HUES6 (cell line): Measurements from ENCODE around the gene ABCC10.
"Not testable (repeated sequence)": the region's sequence is repeated elsewhere in the genome, so short reads cannot be mapped to it uniquely, and the experiment has no call there.

Experiments used
- H3K27ac ChIP-seq: 2 replicates; pipeline ENCODE4 v1.7.0; 2013; ENCODE audit warnings: low read depth, mild to moderate bottlenecking, low read length, inconsistent platforms
- H3K27me3 ChIP-seq: 2 replicates; pipeline ENCODE4 v1.6.1; 2013; ENCODE audit warnings: low read length; ENCODE audit not compliant: control insufficient read depth, insufficient read depth
- H3K36me3 ChIP-seq: 2 replicates; pipeline ENCODE4 v1.6.1; 2013; ENCODE audit warnings: low read length; ENCODE audit not compliant: control insufficient read depth, insufficient read depth
- H3K4me1 ChIP-seq: 2 replicates; pipeline ENCODE4 v1.6.1; 2013; ENCODE audit warnings: low read length; ENCODE audit not compliant: control insufficient read depth, insufficient read depth
- H3K4me3 ChIP-seq: 2 replicates; pipeline ENCODE4 v1.5.1; 2013; ENCODE audit warnings: low read depth, low read length
- H3K9ac ChIP-seq: one replicate; pipeline ENCODE4 v1.6.1; 2013; ENCODE audit warnings: mild to moderate bottlenecking, low read length
- H3K9me3 ChIP-seq: 2 replicates; pipeline ENCODE4 v1.6.1; 2013; ENCODE audit warnings: low read depth, low read length; ENCODE audit not compliant: control insufficient read depth, insufficient read depth

ABCC10 gene

DNA sequence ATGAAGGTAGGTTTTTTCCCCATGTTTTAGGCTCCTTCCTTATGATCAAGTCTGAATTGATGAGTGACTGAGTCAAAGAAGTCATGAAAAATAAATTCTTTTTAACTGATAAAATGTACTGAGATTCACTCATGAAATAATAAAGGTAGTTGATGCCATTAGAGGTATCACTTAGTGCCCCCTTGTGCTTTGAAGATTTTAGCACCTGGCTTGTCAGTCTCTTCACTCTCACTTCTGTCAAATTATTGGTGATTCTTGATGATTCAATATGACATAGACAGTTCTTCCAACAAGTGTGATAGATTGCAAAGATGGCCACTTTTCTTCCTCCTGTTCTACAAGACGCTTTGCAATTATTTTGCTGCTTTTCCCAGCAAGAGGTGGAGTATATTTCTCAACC, 32.2 kb downstream of the ABCC10 start:
- Histone ChIP-seq H3K9me3 (no peaks in the 10 kb centered on the region), H3K36me3 (no peaks in the 10 kb centered on the region), H3K4me3 (no peak overlapping the region), H3K4me1 (peaks cover 4% of the 10 kb centered on the region), H3K27me3 (peaks cover 32% of the 10 kb centered on the region), H3K9ac (no peak overlapping the region), H3K27ac (no peak overlapping the region)

DNA sequence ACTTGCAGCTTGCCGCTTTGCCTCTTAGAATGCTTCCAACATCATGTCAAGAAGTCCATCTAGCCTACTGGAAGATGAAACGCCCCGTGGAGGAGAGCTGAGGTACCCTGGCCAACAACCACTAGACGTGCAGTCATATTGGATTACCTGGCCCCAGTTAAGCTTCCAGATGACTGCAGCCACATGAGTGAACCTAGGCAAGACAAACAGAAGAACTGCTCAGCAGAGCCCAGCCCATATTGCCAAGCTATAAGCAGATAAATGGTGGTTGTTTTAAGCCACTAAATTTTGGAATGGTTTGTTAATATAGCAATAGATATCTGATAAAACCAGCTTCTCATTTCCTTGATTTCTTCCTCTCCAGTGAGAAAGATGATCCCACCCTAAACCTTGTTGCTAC, 32.7 kb downstream of the ABCC10 start:
- Histone ChIP-seq H3K36me3 (no peaks in the 10 kb centered on the region), H3K4me3 (no peak overlapping the region)

DNA sequence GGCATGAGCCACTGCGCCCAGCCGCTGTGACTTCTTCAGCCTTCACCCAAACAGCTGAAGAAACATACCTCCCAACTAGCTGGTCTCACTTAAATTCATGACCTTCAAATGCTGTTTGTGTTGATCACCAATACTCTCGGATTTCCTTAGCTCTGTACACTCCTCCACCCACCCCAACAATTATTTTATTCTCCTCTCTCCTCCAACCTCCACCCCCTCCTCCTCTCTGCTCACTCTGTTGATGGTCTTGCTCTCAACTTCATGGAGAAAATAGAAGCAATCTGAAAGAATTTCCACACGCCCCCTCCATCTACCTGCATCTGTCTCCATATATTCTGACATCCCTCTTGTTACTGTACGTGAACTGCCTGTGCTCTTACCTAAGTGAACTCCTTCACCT, 34.6 kb downstream of the ABCC10 start:
- Histone ChIP-seq H3K27me3 (peaks cover 9% of the 10 kb centered on the region), H3K9ac (no peak overlapping the region), H3K27ac (no peak overlapping the region), H3K9me3 (no peaks in the 10 kb centered on the region), H3K4me1 (no peaks in the 10 kb centered on the region), H3K36me3 (no peaks in the 10 kb centered on the region), H3K4me3 (no peak overlapping the region)

More for the DNA sequence above, 32.7 kb downstream of the ABCC10 start:
- Histone ChIP-seq H3K9ac (no peak overlapping the region), H3K27ac (no peak overlapping the region), H3K9me3 (no peaks in the 10 kb centered on the region), H3K4me1 (peaks cover 4% of the 10 kb centered on the region), H3K27me3 (peaks cover 27% of the 10 kb centered on the region)

DNA sequence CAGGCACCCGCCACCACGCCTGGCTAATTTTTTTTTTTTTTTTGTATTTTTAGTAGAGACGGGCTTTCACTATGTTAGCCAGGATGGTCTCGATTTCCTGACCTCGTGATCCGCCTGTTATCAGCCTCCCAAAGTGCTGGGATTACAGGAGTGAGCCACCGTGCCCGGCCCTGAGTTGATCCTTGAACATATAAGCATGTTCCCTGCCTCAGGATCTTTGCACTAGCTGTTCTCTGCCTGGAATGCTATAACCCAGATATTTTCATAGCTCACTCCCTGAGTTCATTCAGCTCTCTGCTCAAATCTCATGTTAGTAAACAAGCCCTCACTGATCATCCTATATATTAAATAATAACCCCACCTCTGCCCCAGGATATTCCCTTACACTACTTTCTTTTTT, 37.0 kb downstream of the ABCC10 start:
- no peak overlapping the region for H3K27ac ChIP-seq
- no peak overlapping the region for H3K9ac ChIP-seq
- H3K4me1 ChIP-seq, result peaks cover 12% of the 10 kb centered on the region
- H3K27me3 ChIP-seq, result peaks cover 7% of the 10 kb centered on the region; the same call in 1 of the 2 replicates
- H3K9me3 ChIP-seq, result no peaks in the 10 kb centered on the region
- no peaks in the 10 kb centered on the region for H3K36me3 ChIP-seq
- no peak overlapping the region for H3K4me3 ChIP-seq

DNA sequence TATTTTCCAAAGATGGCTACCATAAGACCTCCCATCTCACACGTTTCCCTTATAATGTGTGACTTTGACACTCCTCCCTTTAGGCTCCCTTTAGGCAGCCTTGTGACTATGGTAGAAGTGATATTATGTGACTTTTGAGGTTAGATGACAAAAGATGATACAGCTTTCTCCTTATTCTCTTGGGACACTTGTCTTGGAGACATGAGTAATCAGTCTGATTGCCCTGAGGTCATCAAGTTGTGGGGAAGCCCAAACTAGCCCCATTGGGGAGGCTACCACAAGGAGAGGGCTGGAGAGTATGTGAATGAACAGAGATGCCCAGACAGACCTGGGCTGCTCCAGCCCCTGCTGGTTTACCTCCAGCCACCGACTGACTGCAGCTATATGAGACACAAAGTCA, 38.6 kb downstream of the ABCC10 start:
- H3K4me3 ChIP-seq, result no peak overlapping the region
- H3K27ac ChIP-seq, result no peak overlapping the region
- H3K27me3 ChIP-seq, result peaks cover 7% of the 10 kb centered on the region; the same call in 1 of the 2 replicates
- no peaks in the 10 kb centered on the region for H3K36me3 ChIP-seq
- no peak overlapping the region for H3K9ac ChIP-seq
- H3K4me1 ChIP-seq, result peaks cover 19% of the 10 kb centered on the region
- H3K9me3 ChIP-seq, result no peaks in the 10 kb centered on the region

DNA sequence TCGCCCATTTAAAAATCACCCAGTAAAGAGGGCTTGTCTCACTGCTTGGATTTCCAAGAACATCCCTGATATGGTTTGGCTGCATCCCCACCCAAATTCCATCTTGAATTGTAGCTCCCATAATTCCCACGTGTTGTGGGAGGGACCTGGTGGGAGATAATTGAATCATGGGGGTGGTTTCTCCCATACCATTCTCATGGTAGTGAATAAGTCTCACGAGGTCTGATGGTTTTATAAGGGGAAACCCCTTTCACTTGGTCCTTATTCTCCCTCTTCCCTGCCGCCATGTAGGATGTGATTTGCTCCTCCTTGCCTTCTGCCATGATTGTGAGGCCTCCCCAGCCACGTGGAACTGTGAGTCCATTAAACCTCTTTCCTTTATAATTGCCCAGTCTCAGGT, 39.9 kb downstream of the ABCC10 start:
- not testable (repeated sequence) for H3K9me3 ChIP-seq, H3K4me3 ChIP-seq, H3K27me3 ChIP-seq, H3K27ac ChIP-seq, H3K9ac ChIP-seq, H3K36me3 ChIP-seq
- H3K4me1 ChIP-seq, result peaks cover 19% of the 10 kb centered on the region

DNA sequence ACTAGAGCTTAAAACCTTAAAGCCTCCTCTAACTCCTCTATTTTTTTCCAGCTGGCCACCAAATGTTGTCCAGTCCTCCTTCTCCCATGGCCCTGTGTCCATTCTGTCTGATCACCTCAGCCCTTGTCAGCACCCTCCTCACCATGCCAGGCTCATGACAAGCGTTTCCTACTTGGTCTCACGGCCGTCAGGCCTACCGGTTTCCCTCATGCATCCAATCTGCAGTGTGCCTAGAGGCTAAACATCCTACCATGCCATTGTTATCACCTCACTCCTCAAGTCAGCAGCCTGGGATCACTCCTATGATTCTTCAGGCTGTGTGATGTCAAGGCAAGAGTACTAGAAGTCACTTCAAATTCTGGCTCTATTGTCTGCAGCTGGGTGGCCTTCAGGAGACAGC, 40.4 kb downstream of the ABCC10 start:
- Histone ChIP-seq H3K27me3 (peaks cover under 1% of the 10 kb centered on the region; the same call in 1 of the 2 replicates), H3K4me1 (peaks cover 19% of the 10 kb centered on the region), H3K36me3 (no peaks in the 10 kb centered on the region), H3K27ac (no peak overlapping the region), H3K9ac (no peak overlapping the region), H3K4me3 (no peak overlapping the region), H3K9me3 (no peaks in the 10 kb centered on the region)

DNA sequence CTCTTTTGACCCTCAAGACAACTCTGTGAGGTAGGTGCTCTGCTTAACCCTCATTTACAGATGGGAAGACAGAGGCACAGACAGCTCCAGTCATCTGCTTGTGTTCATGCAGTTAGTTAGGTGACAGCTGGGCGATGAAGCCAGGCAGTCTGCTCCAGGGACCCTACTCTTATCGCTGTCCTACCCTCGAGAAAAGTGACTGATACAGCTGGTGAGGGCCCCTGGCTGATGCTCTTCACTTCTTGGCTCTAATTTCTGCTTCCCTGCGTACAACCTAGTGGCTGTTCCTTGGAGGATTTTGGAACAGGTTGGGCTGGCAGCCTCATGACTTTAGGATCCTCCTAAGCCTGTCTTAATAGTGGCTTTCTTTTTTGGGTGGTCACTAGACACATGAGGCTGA, 40.9 kb downstream of the ABCC10 start:
- H3K9me3 ChIP-seq, result no peaks in the 10 kb centered on the region
- H3K36me3 ChIP-seq, result no peaks in the 10 kb centered on the region
- H3K4me1 ChIP-seq, result peaks cover 19% of the 10 kb centered on the region
- no peaks in the 10 kb centered on the region for H3K27me3 ChIP-seq
- H3K4me3 ChIP-seq, result no peak overlapping the region
- H3K27ac ChIP-seq, result no peak overlapping the region
- H3K9ac ChIP-seq, result no peak overlapping the region

DNA sequence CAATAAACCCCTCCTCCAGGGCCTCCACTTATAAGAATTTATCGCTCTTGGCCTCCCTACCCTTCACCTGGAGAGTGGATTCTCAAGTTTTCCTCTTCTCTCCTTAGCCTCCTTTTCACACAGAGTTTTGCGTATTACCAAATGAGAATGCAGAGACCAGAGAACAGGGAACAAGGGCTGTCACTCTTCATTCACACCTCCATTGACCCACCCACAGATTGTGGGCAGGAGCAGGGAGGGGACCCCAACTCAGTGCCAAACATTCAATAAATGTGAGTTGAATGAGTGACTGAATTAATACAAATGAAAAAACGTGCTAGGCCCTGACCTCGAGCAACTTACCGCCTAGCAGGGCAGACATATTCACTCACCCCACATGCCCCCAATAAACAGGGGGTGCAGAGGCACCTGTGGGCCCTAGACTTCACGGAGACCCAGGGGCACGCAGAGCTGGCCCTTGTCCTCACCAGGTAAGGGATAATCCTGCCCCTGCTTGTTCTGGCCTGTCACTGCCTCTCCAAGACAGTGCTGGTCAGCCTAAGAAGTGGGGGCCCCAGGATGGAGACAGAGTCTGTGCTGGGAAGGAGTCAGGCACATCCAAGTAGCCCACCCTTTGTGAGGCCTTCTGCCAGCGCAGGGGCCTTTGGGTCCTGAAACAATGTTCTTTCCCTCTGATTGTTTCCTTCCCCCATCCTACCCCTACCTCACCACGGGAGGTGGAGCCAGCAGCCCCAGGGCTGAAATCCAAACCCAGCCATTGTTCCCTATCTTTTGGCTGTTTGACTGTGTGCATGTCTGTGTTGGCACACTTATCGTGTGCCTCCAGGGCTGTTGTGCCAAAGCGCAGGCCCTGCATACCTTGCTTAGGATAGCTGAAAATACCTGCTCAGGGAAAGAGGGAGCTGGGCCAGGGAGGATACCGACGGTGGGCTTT, 41.7 kb downstream of the ABCC10 start:
- Histone ChIP-seq H3K27me3 (no peaks in the 10 kb centered on the region), H3K4me1 (peaks cover 19% of the 10 kb centered on the region), H3K36me3 (no peaks in the 10 kb centered on the region), H3K27ac (no peak overlapping the region), H3K4me3 (no peak overlapping the region; the same call in 1 of the 2 replicates), H3K9ac (peak overlapping the region; percentile 7), H3K9me3 (no peaks in the 10 kb centered on the region)

DNA sequence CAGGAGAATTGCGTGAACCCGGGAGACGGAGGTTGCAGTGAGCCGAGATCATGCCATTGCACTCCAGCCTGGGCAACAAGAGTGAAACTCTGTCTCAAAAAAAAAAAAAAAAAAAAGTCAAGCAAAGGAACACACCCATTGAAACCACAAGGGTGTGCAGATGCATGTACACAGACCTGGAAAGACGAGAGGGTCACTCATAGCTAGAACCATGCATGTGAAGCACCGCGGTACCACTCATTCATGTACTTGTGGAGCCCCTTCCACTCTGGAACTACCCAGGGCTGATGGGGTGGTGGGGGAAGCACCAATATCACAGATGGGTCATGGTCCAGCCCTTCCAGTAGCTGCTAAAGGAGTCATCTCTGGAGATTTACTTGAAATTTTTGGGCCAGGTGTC, 42.6 kb downstream of the ABCC10 start:
- no peaks in the 10 kb centered on the region for H3K9me3 ChIP-seq
- H3K4me1 ChIP-seq, result peaks cover 19% of the 10 kb centered on the region
- H3K27ac ChIP-seq, result no peak overlapping the region
- no peak overlapping the region for H3K4me3 ChIP-seq
- no peak overlapping the region for H3K9ac ChIP-seq
- no peaks in the 10 kb centered on the region for H3K36me3 ChIP-seq
- H3K27me3 ChIP-seq, result no peaks in the 10 kb centered on the region

DNA sequence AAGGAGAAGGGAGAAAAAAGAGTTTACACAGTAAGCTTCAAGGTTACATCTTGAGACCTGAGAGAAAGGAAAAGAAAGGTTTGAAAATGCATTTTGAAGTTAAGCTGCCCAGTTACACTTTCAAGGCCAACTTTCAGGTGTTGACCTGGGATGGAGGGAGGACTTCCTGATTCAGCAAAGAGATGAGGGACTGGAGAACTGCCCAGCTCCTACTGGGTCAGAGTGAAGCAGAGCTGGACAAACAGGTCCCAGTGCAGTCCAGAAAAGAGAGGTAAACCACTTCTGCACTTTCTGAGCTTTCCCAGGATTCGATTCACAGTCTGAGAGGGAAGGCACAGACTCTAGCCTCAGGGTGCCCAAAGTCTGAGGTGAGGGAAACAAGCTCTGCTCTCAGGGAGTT, 44.1 kb downstream of the ABCC10 start:
- Histone ChIP-seq H3K4me1 (peaks cover 19% of the 10 kb centered on the region), H3K9ac (no peak overlapping the region), H3K27me3 (no peaks in the 10 kb centered on the region), H3K4me3 (no peak overlapping the region), H3K36me3 (no peaks in the 10 kb centered on the region), H3K9me3 (no peaks in the 10 kb centered on the region), H3K27ac (no peak overlapping the region)
